Chondrocyte (in vitro differentiated cells): ENCODE data around the gene DNAH17. TPM values are rescaled to one million over a fixed set of nuclear protein-coding genes. Genes with fewer than 3 reads are reported as not detected.

Experiments
- DNase-seq: peaks from one replicate; pipeline ENCODE4 v3.0.0; 2021; ENCODE audit warnings: mixed read lengths, low spot score
- H3K27ac Mint-ChIP-seq: one replicate; pipeline ENCODE4 v1.8.0; 2021; ENCODE audit warnings: mild to moderate bottlenecking, moderate library complexity, mixed read lengths; ENCODE audit not compliant: unreplicated experiment
- H3K27me3 Mint-ChIP-seq: 2 replicates; pipeline ENCODE4 v1.8.0; 2021; ENCODE audit warnings: low read depth, mixed read lengths
- H3K36me3 Mint-ChIP-seq: 2 replicates; pipeline ENCODE4 v1.8.0; 2021; ENCODE audit warnings: low read depth, mixed read lengths
- H3K4me1 Mint-ChIP-seq: 2 replicates; pipeline ENCODE4 v1.8.0; 2021; ENCODE audit warnings: low read depth, mild to moderate bottlenecking, mixed read lengths
- H3K4me3 Mint-ChIP-seq: one replicate; pipeline ENCODE4 v1.8.0; 2021; ENCODE audit warnings: mild to moderate bottlenecking, moderate library complexity, mixed read lengths; ENCODE audit not compliant: unreplicated experiment
- H3K9me3 Mint-ChIP-seq: 2 replicates; pipeline ENCODE4 v1.8.0; 2021; ENCODE audit warnings: low read depth, mixed read lengths
- total RNA-seq: library from RNA; stranded (reverse); gene quantifications from 3 replicates; pipeline ENCODE4 v1.2.1, GENCODE V29; 2021
- TF ChIP-seq, protein P1 (sequence below): fragments of 200-600 bp; sonication (generic); IDR thresholded peaks from 2 replicates; pipeline ENCODE4 v1.5.0; 2021; ENCODE audit warnings: antibody characterized with exemption, mild to moderate bottlenecking, moderate library complexity

Gene DNAH17
- total RNA-seq, 1 donor from 2014 or later, result 0.42 TPM

DNA sequence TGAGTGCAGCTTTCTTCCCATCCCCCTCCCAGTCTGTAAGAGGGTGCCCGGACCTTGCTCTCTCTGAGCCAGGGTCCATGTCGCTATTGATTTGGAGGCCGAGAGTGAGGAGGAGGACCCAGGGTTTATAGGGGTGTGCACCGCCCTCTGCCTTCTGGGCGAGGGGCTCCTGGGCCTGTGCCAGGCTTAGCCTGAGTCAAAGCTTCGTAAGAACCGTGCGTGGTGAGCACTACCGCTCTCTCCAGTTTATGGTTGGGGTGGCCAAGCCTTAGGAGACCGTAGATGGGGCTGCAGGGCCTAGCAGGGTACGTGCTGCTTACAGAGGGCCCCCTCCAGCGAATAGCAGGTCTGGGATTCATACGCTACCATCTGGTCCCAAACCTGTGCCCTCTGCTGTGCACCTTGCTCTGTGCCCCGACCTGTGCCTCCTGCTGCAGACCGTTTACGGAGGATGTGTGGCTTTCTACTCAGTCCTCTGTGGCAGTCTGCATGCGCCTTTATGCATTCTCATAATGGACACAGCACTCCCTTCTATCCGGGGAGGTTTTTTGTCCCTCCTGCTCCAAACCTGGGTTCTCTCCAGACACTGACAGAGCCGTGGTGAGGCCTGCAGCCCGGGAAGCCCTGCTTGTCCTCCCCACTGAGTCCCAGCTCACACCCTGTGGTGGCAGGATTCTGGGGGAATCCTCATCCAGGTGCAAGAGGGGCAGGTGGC, 144.0 kb downstream of the DNAH17 start:
- peaks cover 15% of the 10 kb centered on the region for H3K4me1 Mint-ChIP-seq
- peaks cover 4% of the 10 kb centered on the region for H3K36me3 Mint-ChIP-seq
- no peak for DNase-seq
- no peak overlapping the region for H3K4me3 Mint-ChIP-seq
- TF ChIP-seq, protein P1, sequence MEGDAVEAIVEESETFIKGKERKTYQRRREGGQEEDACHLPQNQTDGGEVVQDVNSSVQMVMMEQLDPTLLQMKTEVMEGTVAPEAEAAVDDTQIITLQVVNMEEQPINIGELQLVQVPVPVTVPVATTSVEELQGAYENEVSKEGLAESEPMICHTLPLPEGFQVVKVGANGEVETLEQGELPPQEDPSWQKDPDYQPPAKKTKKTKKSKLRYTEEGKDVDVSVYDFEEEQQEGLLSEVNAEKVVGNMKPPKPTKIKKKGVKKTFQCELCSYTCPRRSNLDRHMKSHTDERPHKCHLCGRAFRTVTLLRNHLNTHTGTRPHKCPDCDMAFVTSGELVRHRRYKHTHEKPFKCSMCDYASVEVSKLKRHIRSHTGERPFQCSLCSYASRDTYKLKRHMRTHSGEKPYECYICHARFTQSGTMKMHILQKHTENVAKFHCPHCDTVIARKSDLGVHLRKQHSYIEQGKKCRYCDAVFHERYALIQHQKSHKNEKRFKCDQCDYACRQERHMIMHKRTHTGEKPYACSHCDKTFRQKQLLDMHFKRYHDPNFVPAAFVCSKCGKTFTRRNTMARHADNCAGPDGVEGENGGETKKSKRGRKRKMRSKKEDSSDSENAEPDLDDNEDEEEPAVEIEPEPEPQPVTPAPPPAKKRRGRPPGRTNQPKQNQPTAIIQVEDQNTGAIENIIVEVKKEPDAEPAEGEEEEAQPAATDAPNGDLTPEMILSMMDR, result no peak
- H3K9me3 Mint-ChIP-seq, result no peaks in the 10 kb centered on the region
- H3K27ac Mint-ChIP-seq, result no peak overlapping the region
- peaks cover 3% of the 10 kb centered on the region for H3K27me3 Mint-ChIP-seq

DNA sequence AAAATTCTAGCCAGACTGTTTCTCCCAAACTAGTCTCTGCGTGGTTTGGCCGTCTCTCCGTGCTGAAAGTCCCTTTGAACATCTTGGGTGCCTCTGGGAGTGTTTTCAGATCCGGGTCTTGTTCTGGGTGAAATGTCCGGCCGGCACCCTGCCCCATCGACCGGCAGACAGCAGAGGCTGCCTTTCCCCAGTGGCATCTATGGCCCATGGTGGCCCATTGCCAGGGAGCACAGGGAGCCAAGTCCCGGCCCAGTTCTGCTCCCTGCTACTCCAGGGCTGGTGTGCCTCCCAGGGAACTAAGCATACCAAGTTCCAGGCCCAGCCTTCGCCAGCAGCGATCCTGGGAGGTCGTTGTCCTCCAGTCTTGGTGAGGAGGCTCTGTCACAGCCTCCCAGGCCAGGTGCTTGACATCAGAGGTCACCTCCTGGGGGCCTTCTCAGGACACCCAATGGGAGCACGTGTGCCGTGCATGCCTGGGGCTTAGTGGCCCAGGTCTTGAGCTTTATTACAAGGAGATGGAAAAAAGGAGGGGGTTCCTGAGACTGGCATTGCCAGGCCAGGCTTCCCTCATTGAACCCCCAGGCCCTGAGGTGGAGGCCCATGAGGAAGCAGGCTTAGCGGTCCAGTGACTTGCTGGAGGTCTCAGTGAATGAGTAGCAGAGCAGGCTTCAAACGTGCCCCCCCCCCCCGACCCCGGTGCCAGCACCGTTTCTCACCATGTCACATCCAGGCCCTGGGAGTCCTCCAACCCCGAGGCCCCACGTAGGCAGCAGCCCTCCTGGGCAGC, 144.8 kb downstream of the DNAH17 start:
- Mint-ChIP-seq H3K4me1 (peaks cover 17% of the 10 kb centered on the region), H3K4me3 (no peak overlapping the region), H3K36me3 (peaks cover 4% of the 10 kb centered on the region), H3K27me3 (peaks cover 3% of the 10 kb centered on the region), H3K9me3 (no peaks in the 10 kb centered on the region), H3K27ac (no peak overlapping the region)
- TF ChIP-seq, protein P1, result no peak
- no peak for DNase-seq

- Mint-ChIP-seq H3K27me3 (peaks cover 3% of the 10 kb centered on the region), H3K9me3 (no peaks in the 10 kb centered on the region), H3K27ac (no peak overlapping the region), H3K36me3 (peaks cover 4% of the 10 kb centered on the region), H3K4me3 (no peak overlapping the region), H3K4me1 (peaks cover 17% of the 10 kb centered on the region)
- TF ChIP-seq, protein P1, result no peak
- no peak for DNase-seq
These were observed 145.6 kb downstream of the DNAH17 start for GRCh38 chr17:78431692-78431958.

DNA sequence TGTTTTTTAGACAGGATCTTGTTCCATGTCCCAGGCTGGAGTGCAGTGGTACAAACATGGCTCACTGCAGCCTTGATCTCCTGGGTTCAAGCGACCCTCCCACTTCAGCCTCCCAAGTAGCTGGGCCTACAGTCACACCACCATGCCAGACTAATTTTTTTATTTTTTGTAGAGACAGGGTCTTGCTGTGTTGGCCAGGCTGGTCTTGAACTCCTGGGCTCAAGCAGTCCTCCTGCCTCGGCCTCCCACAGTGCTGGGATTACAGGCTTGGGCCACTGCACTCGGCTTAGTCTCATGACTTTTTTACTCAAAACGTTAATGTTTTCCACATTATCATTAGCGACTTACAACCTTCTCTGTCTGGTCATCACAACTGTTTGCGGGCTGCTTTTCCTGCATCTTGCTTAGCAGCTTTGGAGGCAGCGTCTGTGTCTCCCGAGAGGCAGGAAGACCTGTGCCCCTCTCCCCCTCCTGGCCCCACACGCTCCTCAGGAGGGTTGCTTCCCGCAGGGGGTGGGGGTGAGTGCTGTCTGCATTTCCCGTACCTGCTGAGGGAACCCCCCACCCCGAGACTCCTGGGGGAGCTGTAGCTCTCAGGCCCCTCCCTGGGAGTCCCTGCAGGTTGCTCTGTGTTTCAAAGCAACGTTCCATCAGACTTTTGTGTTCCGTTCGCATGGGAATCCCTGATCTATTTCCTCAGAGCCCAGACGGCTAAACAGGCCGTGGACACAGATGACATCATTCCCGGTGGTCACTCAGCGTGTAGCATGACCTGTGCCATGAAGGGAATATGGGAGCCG, 146.1 kb downstream of the DNAH17 start:
- no peak overlapping the region for H3K27ac Mint-ChIP-seq
- H3K27me3 Mint-ChIP-seq, result peaks cover 3% of the 10 kb centered on the region
- no peaks in the 10 kb centered on the region for H3K9me3 Mint-ChIP-seq
- TF ChIP-seq, protein P1, result no peak
- H3K4me1 Mint-ChIP-seq, result peaks cover 17% of the 10 kb centered on the region
- peaks cover 4% of the 10 kb centered on the region for H3K36me3 Mint-ChIP-seq
- DNase-seq, result no peak
- no peak overlapping the region for H3K4me3 Mint-ChIP-seq

GRCh38 chr17:78429618-78429995, 147.6 kb downstream of the DNAH17 start:
- DNase-seq, result no peak
- Mint-ChIP-seq H3K9me3 (no peaks in the 10 kb centered on the region), H3K4me1 (peaks cover 15% of the 10 kb centered on the region), H3K4me3 (no peak overlapping the region), H3K27me3 (no peaks in the 10 kb centered on the region), H3K36me3 (peaks cover 9% of the 10 kb centered on the region), H3K27ac (no peak overlapping the region)
- TF ChIP-seq, protein P1, result no peak
